B cell (primary cell): ENCODE data around the gene CYP26A1. TPM values are rescaled to one million over a fixed set of nuclear protein-coding genes. Genes with fewer than 3 reads are reported as not detected.

ENCODE experiments used
- ATAC-seq: fragments of 200-7000 bp; cut with Tn5 transposase; one replicate; pipeline ENCODE4 v1.10.0; 2021; ENCODE audit warnings: low read depth, mild to moderate bottlenecking, moderate number of reproducible peaks, moderate library complexity
- CTCF ChIA-PET: fragments of 350-600 bp; sonication (Branson Sonifier 250); formaldehyde crosslinking; loops from one replicate; lab custom pipeline; 2021; ENCODE audit warnings: antibody characterized with exemption, inconsistent platforms; lab: Charles Lee
- POLR2A ChIA-PET: fragments of 350-600 bp; sonication (Branson Sonifier 250); formaldehyde crosslinking; loops from one replicate; lab custom pipeline; 2021; ENCODE audit warnings: antibody characterized with exemption; lab: Charles Lee
- DNase-seq: peaks from one replicate; pipeline ENCODE4 v3.0.0; 2013
- H2AFZ ChIP-seq: 2 replicates; pipeline ENCODE4 v1.6.1; 2012; ENCODE audit warnings: mild to moderate bottlenecking, low read depth, low read length; ENCODE audit not compliant: insufficient read depth, poor library complexity, severe bottlenecking
- H3K27ac ChIP-seq, 2 donors: 1 replicate in 1 of 2; 2 replicates in 1 of 2; pipeline ENCODE4 v1.5.1; 2012 to 2013; ENCODE audit warnings: low read length in 2 of 2, mild to moderate bottlenecking in 2 of 2, moderate library complexity in 1 of 2
- H3K27me3 ChIP-seq, 4 experiments: fragments of 200-600 bp in 1 of 4; sonication (generic) in 1 of 4; replicated peaks in 1 of 4; 1 replicate in 2 of 4; 2 replicates in 2 of 4; pipeline versions ENCODE4 v1.6.1 to v1.7.0; 2013 to 2016; ENCODE audit warnings: low read length in 3 of 4, mild to moderate bottlenecking in 2 of 4, mixed read lengths in 1 of 4, moderate library complexity in 1 of 4; ENCODE audit not compliant: insufficient read depth in 4 of 4, control insufficient read depth in 3 of 4; ENCODE audit errors: control extremely low read depth in 1 of 4
- H3K36me3 ChIP-seq, 2 experiments: replicated peaks in 1 of 2; 1 replicate in 1 of 2; 2 replicates in 1 of 2; pipeline versions ENCODE4 v1.6.1 to v1.7.1; 2013; ENCODE audit warnings: low read length in 1 of 2; ENCODE audit not compliant: insufficient read depth in 2 of 2, control insufficient read depth in 1 of 2; ENCODE audit errors: control extremely low read depth in 1 of 2, extremely low read depth in 1 of 2
- H3K4me1 ChIP-seq, 2 donors: fragments of 200-600 bp in 1 of 2; sonication (generic) in 1 of 2; 1 replicate in 1 of 2; 2 replicates in 1 of 2; pipeline versions ENCODE4 v1.5.1 to v1.6.1; 2013 to 2017; ENCODE audit warnings: low read length in 2 of 2; ENCODE audit not compliant: control insufficient read depth in 2 of 2, insufficient read depth in 2 of 2
- H3K4me2 ChIP-seq: replicated peaks from 2 replicates; pipeline ENCODE3; 2012; ENCODE audit warnings: mild to moderate bottlenecking, low read depth, low read length; ENCODE audit not compliant: poor library complexity, severe bottlenecking
- H3K4me3 ChIP-seq, 5 experiments: fragments of 200-600 bp in 1 of 5; sonication (generic) in 1 of 5; 1 replicate in 3 of 5; 2 replicates in 2 of 5; pipeline versions ENCODE4 v1.5.1 to v1.7.0; 2011 to 2016; ENCODE audit warnings: low read length in 4 of 5, mild to moderate bottlenecking in 4 of 5, low read depth in 2 of 5, control low read depth in 1 of 5, moderate library complexity in 1 of 5; ENCODE audit not compliant: insufficient read depth in 1 of 5; ENCODE audit errors: control extremely low read depth in 1 of 5, extremely low read depth in 1 of 5
- H3K79me2 ChIP-seq: fragments of 200-600 bp; sonication (generic); one replicate; pipeline ENCODE4 v1.6.0; 2016; ENCODE audit warnings: low read length; ENCODE audit not compliant: control insufficient read depth, insufficient read depth
- H3K9ac ChIP-seq: fragments of 200-600 bp; sonication (generic); 2 replicates; pipeline ENCODE4 v1.6.1; 2017; ENCODE audit warnings: mild to moderate bottlenecking, low read length, moderate library complexity
- H3K9me3 ChIP-seq, 3 donors: one replicate each; pipeline versions ENCODE4 v1.6.1 to v1.7.1; 2013; ENCODE audit warnings: low read length in 2 of 3; ENCODE audit not compliant: control insufficient read depth in 2 of 3, insufficient read depth in 1 of 3; ENCODE audit errors: control extremely low read depth in 1 of 3
- H4K20me1 ChIP-seq: 2 replicates; pipeline ENCODE4 v1.6.0; 2012; ENCODE audit warnings: mild to moderate bottlenecking, low read length; ENCODE audit not compliant: insufficient read depth, control insufficient read depth, poor library complexity, severe bottlenecking
- H3K27ac Mint-ChIP-seq: one replicate; pipeline ENCODE4 v1.8.0; 2021; ENCODE audit warnings: mixed read lengths
- H3K27me3 Mint-ChIP-seq: one replicate; pipeline ENCODE4 v1.8.0; 2021; ENCODE audit warnings: mixed read lengths
- H3K4me1 Mint-ChIP-seq: one replicate; pipeline ENCODE4 v1.8.0; 2021; ENCODE audit warnings: mixed read lengths
- H3K4me3 Mint-ChIP-seq: one replicate; pipeline ENCODE4 v1.8.0; 2021; ENCODE audit warnings: mixed read lengths
- H3K9me3 Mint-ChIP-seq: one replicate; pipeline ENCODE4 v1.8.0; 2022; ENCODE audit warnings: mixed read lengths; ENCODE audit not compliant: insufficient read depth
- CTCF ChIP-seq: fragments of 200-600 bp; IDR thresholded peaks from one replicate; pipeline ENCODE4 v1.8.0; 2022; ENCODE audit warnings: antibody characterized with exemption, mild to moderate bottlenecking
- EZH2 ChIP-seq: IDR thresholded peaks from 2 replicates; pipeline ENCODE4 v1.6.1; 2012; ENCODE audit warnings: borderline replicate concordance, low read depth, mild to moderate bottlenecking, moderate library complexity, low read length; ENCODE audit not compliant: insufficient read depth, poor library complexity, severe bottlenecking
- WGBS: methylation state at CpG from one replicate; pipeline ENCODE4 v1.1.5; 2013; ENCODE audit warnings: missing lambda C conversion rate; ENCODE audit not compliant: insufficient coverage; 5-methylcytosine and 5-hydroxymethylcytosine counted together
- intact Hi-C: fragments of 100-400 bp; cut with micrococcal nuclease; formaldehyde crosslinking; loops from one replicate; pipeline ENCODE4 v1.10.0; 2022
- polyA plus RNA-seq: library from polyadenylated mRNA; depleted of rRNA; stranded (reverse); fragments of >200 nt; gene quantifications from 2 replicates; pipeline ENCODE4 v1.2.3, GENCODE V29; 2012
- total RNA-seq, 2 donors: library from RNA; stranded (reverse); fragments of 120-200 nt in 1 of 2; gene quantifications; 1 replicate in 1 of 2; 2 replicates in 1 of 2; pipeline versions ENCODE4 v1.2.3 to v1.2.4, GENCODE V29; 2013 to 2022

CYP26A1 gene
- total and polyA plus RNA-seq, 2 donors (not counting 1 experiment from before 2014, with no cell fraction given), result not detected

GRCh38 chr10:93081834-93082233 is 8.1 kb downstream of the CYP26A1 start:
- TF ChIP-seq EZH2 (no peak), CTCF (no peak)
- H3K4me2 ChIP-seq, result no peak overlapping the region
- DNase-seq, result no peak

GRCh38 chr10:93083743-93084539 is 10.2 kb downstream of the CYP26A1 start:
- no peak overlapping the region for H2AFZ ChIP-seq
- Mint-ChIP-seq H3K9me3 (no peaks in the 10 kb centered on the region), H3K27ac (no peak overlapping the region), H3K4me1 (peaks cover 6% of the 10 kb centered on the region), H3K27me3 (peaks cover 43% of the 10 kb centered on the region), H3K4me3 (no peak overlapping the region)
- ATAC-seq (no peak), DNase-seq (no peak)
- intact Hi-C loops, result no loop called here
- H3K9ac ChIP-seq, result no peak overlapping the region
- 88% methylated on average over 6 of the region's 7 CpGs for WGBS
- TF ChIP-seq EZH2 (no peak), CTCF (no peak)
- H4K20me1 ChIP-seq, result no peaks in the 10 kb centered on the region
- no peaks in the 10 kb centered on the region for H3K36me3 ChIP-seq
- H3K4me2 ChIP-seq, result no peak overlapping the region
- H3K9me3 ChIP-seq, result peaks cover 0 to 6% (median 0%) of the 10 kb centered on the region in 3 donors
- CTCF ChIA-PET, result no interaction called here
- peaks cover 0 to 5% of the 10 kb centered on the region in 2 donors for H3K4me1 ChIP-seq
- POLR2A ChIA-PET, result no interaction called here
- H3K27ac ChIP-seq, result no peak overlapping the region
- H3K79me2 ChIP-seq, result no peaks in the 10 kb centered on the region
- H3K27me3 ChIP-seq, result peaks cover 0 to 16% (median 6%) of the 10 kb centered on the region in 4 experiments
- H3K4me3 ChIP-seq, result no peak overlapping the region

More at GRCh38 chr10:93081834-93082233, 8.1 kb downstream of the CYP26A1 start:
- Histone ChIP-seq H3K36me3 (no peaks in the 10 kb centered on the region), H2AFZ (no peak overlapping the region), H3K79me2 (no peaks in the 10 kb centered on the region), H3K27ac (no peak overlapping the region), H3K4me3 (no peak overlapping the region), H3K27me3 (peaks cover 0 to 19% (median 9%) of the 10 kb centered on the region in 4 experiments), H3K9ac (no peak overlapping the region), H3K9me3 (peaks cover 0 to 6% (median 0%) of the 10 kb centered on the region in 3 donors), H4K20me1 (no peaks in the 10 kb centered on the region), H3K4me1 (peaks cover 0 to 5% of the 10 kb centered on the region in 2 donors)
- intact Hi-C loops, result no loop called here
- Mint-ChIP-seq H3K4me3 (no peak overlapping the region), H3K27ac (no peak overlapping the region), H3K9me3 (no peaks in the 10 kb centered on the region), H3K27me3 (peaks cover 48% of the 10 kb centered on the region), H3K4me1 (peaks cover 6% of the 10 kb centered on the region)
- CTCF ChIA-PET, result interaction anchor here (0.8 to 1.9 kb wide), 6 partner anchors 10 to 275 kb away, joined by 3 to 5 read pairs (median 4); no protein-coding TSS in a partner anchor
- WGBS, result 81% methylated on average over 8 of the region's 10 CpGs
- ATAC-seq, result no peak
- POLR2A ChIA-PET, result no interaction called here
